Activated CD4-positive, alpha-beta T cell treated with anti-CD3 and anti-CD28 coated beads, Interleukin-2, amount 10 ng/mL, durations not matched to agents 7 days and 5 days (primary cell): ENCODE data around the gene KRT80. TPM values are rescaled to one million over a fixed set of nuclear protein-coding genes. Genes with fewer than 3 reads are reported as not detected.

Experiments
- CTCF ChIA-PET: fragments of 350-600 bp; sonication (Branson Sonifier 250); formaldehyde crosslinking; loops from one replicate; lab custom pipeline; 2021; ENCODE audit warnings: antibody characterized with exemption; lab: Charles Lee
- POLR2A ChIA-PET: fragments of 350-600 bp; sonication (Branson Sonifier 250); formaldehyde crosslinking; loops from one replicate; lab custom pipeline; 2021; ENCODE audit warnings: antibody characterized with exemption; lab: Charles Lee
- DNase-seq: peaks from one replicate; pipeline ENCODE4 v3.0.0-alpha.2; 2020
- H3K27ac Mint-ChIP-seq: one replicate; pipeline ENCODE4 v1.8.0; 2021; ENCODE audit warnings: mild to moderate bottlenecking, moderate library complexity, mixed read lengths
- H3K27me3 Mint-ChIP-seq: one replicate; pipeline ENCODE4 v1.8.0; 2021; ENCODE audit warnings: mixed read lengths
- H3K36me3 Mint-ChIP-seq: one replicate; pipeline ENCODE4 v1.8.0; 2021; ENCODE audit warnings: low read depth, mixed read lengths
- H3K4me1 Mint-ChIP-seq: one replicate; pipeline ENCODE4 v1.8.0; 2021; ENCODE audit warnings: mixed read lengths
- H3K4me3 Mint-ChIP-seq: one replicate; pipeline ENCODE4 v1.8.0; 2021; ENCODE audit warnings: mild to moderate bottlenecking, moderate library complexity, mixed read lengths
- H3K9me3 Mint-ChIP-seq: one replicate; pipeline ENCODE4 v1.8.0; 2021; ENCODE audit warnings: mixed read lengths
- total RNA-seq, 2 experiments: library from RNA; stranded (reverse); gene quantifications; one replicate each; pipeline ENCODE4 v1.2.3, GENCODE V29; 2021

Gene KRT80
- total RNA-seq, 2 experiments from 2014 or later, result not detected

DNA sequence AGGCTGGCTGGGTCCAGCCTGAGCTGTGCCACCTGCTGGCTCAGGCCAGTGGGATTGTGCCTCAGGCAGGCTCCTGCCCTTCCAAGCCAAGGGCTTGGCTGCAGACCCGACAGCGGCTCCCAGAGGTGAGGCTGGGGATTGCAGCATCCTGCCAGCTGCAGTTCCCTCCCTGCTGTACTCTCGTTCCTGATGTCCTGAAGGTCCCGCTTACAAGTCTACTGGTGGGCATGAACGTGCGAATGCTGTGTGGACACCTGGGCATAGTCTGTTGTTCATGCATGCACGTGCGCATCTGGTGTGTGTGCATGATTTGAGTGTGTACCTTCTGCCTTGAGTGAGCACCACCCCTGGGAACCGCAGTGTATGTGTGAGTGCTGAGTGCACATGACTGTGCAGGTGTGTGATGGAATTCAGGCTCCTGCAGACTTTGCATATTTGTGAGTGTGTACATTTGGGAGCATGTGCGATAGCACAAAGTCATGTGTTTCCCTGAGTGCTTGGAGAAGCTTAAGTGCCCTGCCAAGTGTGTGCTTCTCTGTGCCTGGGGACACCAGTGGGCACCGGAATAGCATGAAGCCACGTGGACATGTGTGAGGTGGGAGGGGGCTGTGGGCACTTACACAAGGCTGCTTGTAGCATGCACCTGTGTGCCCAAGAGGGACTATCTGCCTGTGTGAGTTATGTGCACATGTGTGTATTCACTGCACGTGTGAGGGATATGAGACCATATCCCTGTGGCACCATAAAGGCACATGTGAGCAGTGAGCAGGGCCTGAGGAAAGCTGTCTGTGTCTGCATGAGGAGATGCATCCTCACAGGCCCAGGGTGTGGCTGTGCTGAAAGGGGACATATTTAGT, 22.0 kb upstream of the KRT80 start:
- peak; percentile 67 for DNase-seq
- Mint-ChIP-seq H3K27me3 (peaks cover 14% of the 10 kb centered on the region), H3K36me3 (no peaks in the 10 kb centered on the region), H3K4me3 (no peak overlapping the region), H3K4me1 (no peaks in the 10 kb centered on the region), H3K27ac (peak overlapping the region; percentile 22), H3K9me3 (no peaks in the 10 kb centered on the region)
- ChIA-PET POLR2A (no interaction called here), CTCF (interaction anchor here (0.7 to 2.3 kb wide), 11 partner anchors 8 to 265 kb away, joined by 3 to 8 read pairs (median 4); partner anchors contain the start of gene KRT7)

DNA sequence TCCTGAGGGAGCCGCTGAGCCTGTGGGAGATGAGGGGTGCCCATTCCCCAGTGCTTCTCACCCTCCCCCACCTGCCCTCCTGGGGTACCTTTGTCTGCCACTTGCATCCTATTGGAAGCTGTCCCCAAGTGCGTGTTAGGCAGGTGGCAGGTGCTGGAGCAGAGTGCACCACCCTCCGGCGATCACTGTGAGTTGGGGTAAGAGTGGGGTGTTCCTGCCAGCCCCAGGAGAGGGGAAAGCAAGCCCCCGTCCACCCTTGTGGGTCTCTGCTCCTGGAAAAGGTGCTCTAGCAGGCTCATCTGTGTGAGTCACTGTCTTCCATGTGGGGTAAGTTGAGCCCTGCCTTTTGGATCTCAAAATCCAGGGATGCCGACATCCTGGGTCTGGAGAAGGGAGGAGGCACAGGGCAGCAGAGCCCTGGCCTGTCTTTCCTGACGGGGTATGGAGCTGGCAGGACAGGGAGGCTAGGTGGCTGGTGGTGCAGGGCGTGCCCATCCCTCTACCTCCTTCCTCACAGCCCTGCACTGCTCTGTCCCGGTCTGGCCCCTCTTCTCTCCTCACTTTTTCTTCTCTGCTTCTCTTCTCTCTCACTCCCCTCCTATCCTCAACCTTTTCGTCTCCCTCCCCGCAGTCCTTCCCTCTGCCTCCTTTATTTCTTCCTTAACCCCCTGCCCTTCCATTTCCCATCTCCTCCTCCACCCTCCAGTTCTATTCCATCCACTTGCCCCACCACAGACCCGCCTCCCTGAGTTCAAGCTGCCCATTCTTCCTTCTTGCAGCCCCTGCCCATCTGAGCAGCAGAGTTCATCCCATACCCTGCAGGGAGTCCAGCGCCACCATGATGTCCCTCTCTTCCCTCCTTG, 21.1 kb upstream of the KRT80 start:
- no peak for DNase-seq
- POLR2A ChIA-PET, result no interaction called here
- CTCF ChIA-PET, result interaction anchor here (0.7 to 2.3 kb wide), 10 partner anchors 9 to 159 kb away, joined by 3 to 8 read pairs (median 4); partner anchors contain the start of gene KRT7
- Mint-ChIP-seq H3K36me3 (no peaks in the 10 kb centered on the region), H3K9me3 (no peaks in the 10 kb centered on the region), H3K27me3 (peaks cover 16% of the 10 kb centered on the region), H3K4me1 (no peaks in the 10 kb centered on the region), H3K27ac (peak overlapping the region; percentile 22), H3K4me3 (no peak overlapping the region)

DNA sequence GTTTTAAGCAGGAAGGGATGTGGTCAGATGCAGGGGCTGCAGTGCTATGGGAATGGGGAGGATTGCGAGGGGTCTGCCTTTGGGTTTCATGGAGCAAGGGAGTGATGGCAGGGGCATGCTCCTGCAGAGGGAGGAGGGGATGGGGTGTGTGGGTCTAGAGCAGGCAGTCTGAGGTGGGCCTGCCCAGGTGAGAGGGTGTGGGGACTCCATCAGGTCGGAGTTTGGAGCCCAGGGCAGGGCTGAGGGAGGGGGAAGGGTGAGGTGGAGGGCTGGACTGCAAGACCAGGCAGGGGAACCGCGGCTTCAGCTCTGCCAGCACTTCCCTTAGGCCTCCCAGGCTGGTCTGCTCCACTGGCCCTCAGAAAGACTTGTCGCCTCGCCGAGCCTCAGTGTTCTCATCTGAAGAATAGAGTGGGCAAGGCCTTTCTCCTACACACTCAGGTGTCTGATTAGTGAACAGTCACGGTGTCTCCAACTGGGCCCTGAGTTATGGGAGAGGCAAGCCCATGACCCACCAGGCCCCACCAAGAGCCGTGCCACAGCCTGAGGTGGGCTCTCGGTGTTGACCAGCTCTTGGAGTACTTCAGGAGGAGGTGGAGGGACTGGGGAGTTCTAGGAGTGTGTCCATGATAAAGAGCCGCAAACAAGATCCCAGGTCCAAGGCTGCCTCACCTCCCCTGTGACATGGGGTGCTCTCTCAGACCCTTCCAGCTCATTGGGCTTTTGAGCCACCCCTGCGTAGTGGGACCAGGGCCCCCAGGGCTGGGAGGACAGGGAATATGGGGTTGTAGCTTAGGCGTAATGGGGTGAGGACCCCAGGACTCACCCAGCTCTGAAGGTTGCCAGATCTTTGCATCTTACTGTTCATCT, 20.1 kb upstream of the KRT80 start:
- no peaks in the 10 kb centered on the region for H3K9me3 Mint-ChIP-seq
- no peaks in the 10 kb centered on the region for H3K36me3 Mint-ChIP-seq
- no peak for DNase-seq
- ChIA-PET CTCF (interaction anchor here (2.0 to 2.3 kb wide), 3 partner anchors 10 to 26 kb away, joined by 5 to 8 read pairs (median 6); partner anchors contain the start of gene KRT7), POLR2A (no interaction called here)
- H3K4me3 Mint-ChIP-seq, result no peak overlapping the region
- H3K4me1 Mint-ChIP-seq, result no peaks in the 10 kb centered on the region
- no peak overlapping the region for H3K27ac Mint-ChIP-seq
- H3K27me3 Mint-ChIP-seq, result peaks cover 15% of the 10 kb centered on the region

DNA sequence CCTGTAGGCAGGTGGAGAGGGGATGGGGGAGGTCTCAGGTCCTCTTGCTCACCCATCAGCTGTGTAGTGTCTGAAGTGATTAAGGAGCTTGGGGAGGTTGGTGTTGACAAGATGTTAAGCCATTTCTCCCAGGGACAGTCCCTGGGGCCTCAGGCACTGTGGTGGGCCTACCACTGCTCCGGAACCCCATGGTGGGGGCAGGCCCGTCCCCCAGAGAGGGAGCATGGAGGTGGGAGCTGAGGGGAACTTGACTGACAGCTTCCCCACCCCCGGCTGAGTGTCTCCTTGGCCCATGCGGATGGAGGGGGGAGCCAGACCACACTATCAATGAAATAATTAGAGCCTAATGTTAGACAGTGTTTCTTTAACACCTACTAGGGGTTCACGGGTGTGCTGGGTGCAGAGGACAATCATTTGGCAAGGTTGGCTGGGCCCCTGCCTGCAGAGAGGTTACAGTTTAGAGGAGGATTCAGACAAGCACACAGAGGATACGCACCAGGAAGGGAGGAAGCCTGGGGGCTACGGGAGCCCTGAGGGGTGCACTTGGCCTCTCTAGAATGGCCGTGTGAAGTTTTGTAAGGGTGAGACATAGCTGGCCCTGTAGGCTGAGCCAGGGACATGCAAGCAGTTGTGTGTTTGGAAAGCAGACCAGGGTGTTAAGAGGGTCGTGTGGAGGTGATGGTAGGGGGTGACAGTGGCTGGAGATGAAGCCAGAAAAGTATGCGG, 19.3 kb upstream of the KRT80 start:
- H3K27ac Mint-ChIP-seq, result no peak overlapping the region
- no peaks in the 10 kb centered on the region for H3K4me1 Mint-ChIP-seq
- H3K9me3 Mint-ChIP-seq, result no peaks in the 10 kb centered on the region
- no peak for DNase-seq
- POLR2A ChIA-PET, result no interaction called here
- CTCF ChIA-PET, result interaction anchor here (0.8 kb wide), 1 partner anchor 12 kb away, joined by 3 read pairs; no protein-coding TSS in a partner anchor
- peaks cover 15% of the 10 kb centered on the region for H3K27me3 Mint-ChIP-seq
- H3K36me3 Mint-ChIP-seq, result no peaks in the 10 kb centered on the region
- no peak overlapping the region for H3K4me3 Mint-ChIP-seq

DNA sequence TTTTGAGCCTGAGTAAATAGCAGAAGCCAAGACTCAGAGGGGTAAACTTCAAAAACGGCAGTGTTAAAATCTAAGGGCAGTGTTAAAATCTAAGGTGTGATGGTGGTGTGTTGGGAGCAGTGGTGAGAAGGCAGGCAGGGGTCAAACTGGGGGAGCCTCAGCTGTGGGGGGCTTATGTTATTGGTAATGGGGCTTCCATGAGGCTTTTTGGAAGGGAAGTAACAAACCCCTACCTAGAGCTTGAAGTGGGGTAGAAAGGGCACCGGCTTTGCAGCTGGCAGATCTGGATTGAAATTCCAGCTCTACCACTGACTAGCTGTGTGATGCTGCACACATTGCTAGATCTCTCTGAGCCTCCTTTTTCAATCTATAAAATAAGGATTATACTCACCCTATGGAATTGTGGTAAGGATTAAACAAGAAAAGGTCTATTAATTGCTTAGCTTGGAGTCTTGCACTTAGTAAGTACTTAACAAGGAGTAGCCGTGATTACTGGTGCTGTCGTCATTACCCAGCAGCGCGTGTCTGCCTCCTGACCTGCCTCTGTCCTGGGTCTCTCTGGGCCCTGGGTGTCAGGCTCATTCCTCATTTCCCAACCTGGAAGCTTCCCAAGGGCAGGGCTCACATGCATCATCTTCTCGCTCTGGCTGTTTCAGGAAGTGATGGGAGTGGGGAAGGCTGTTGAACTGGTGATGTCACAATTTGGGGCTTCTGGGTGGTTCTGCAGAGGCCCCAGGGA, 18.5 kb upstream of the KRT80 start:
- Mint-ChIP-seq H3K9me3 (no peaks in the 10 kb centered on the region), H3K4me1 (no peaks in the 10 kb centered on the region), H3K4me3 (no peak overlapping the region), H3K27me3 (peaks cover 15% of the 10 kb centered on the region), H3K36me3 (no peaks in the 10 kb centered on the region), H3K27ac (no peak overlapping the region)
- DNase-seq, result no peak
- ChIA-PET POLR2A (no interaction called here), CTCF (interaction anchor here (0.6 to 0.8 kb wide), 2 partner anchors 13 to 1588 kb away, joined by 3 read pairs; no protein-coding TSS in a partner anchor)

DNA sequence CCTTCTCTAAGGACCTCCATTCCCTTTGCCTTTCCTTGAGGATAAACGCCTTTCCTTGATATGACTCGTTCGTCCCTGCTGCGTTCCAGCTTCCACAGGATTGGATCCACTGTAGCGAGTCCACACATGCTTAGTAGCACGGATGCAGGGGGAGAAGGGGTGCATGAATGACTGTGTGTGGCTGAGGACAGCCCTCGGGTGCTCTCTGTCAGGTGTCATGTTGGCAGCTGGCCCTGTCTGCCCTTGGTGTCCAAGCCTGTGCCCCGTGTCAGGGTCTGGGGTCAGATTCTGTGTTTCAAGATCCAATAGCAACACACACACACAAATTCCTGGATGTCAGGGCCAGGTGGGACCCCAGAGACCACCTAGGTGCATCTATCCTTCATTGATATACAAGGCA, 17.5 kb upstream of the KRT80 start:
- POLR2A ChIA-PET, result no interaction called here
- H3K9me3 Mint-ChIP-seq, result no peaks in the 10 kb centered on the region
- no peaks in the 10 kb centered on the region for H3K4me1 Mint-ChIP-seq
- CTCF ChIA-PET, result interaction anchor here (0.6 kb wide), 1 partner anchor 1587 kb away, joined by 3 read pairs; no protein-coding TSS in a partner anchor
- peaks cover 15% of the 10 kb centered on the region for H3K27me3 Mint-ChIP-seq
- no peak for DNase-seq
- H3K36me3 Mint-ChIP-seq, result no peaks in the 10 kb centered on the region
- H3K27ac Mint-ChIP-seq, result no peak overlapping the region
- H3K4me3 Mint-ChIP-seq, result no peak overlapping the region

GRCh38 chr12:52208424-52209165, 16.8 kb upstream of the KRT80 start:
- H3K27me3 Mint-ChIP-seq, result peaks cover 13% of the 10 kb centered on the region
- no peaks in the 10 kb centered on the region for H3K9me3 Mint-ChIP-seq
- POLR2A ChIA-PET, result no interaction called here
- H3K4me3 Mint-ChIP-seq, result no peak overlapping the region
- no peaks in the 10 kb centered on the region for H3K4me1 Mint-ChIP-seq
- CTCF ChIA-PET, result no interaction called here
- DNase-seq, result no peak
- no peak overlapping the region for H3K27ac Mint-ChIP-seq
- H3K36me3 Mint-ChIP-seq, result no peaks in the 10 kb centered on the region

DNA sequence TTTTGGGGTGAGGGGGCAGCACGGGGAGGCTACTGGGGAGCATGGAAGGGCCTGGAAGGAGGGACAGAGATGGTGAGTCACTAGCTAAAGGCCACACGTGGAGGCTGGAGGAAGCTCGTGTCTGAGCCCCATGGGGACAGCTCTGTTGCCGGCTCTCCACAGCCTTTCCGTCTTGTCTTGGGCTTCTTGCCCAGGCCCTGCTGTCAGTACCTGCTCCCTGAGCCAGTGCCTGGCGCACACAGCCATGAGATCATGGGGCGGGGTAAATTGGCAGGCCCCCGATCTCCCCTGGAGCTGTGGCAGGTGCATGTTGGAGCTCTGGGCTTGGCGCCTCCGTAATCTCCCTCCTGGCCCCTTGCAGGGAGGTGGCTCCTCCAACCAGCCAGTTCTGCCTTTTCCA, 16.1 kb upstream of the KRT80 start:
- Mint-ChIP-seq H3K36me3 (no peaks in the 10 kb centered on the region), H3K4me3 (no peak overlapping the region), H3K27me3 (peaks cover 17% of the 10 kb centered on the region), H3K4me1 (no peaks in the 10 kb centered on the region), H3K27ac (no peak overlapping the region), H3K9me3 (no peaks in the 10 kb centered on the region)
- CTCF ChIA-PET, result interaction anchor here (1.3 kb wide), 1 partner anchor 51 kb away, joined by 3 read pairs; no protein-coding TSS in a partner anchor
- no peak for DNase-seq
- POLR2A ChIA-PET, result no interaction called here

DNA sequence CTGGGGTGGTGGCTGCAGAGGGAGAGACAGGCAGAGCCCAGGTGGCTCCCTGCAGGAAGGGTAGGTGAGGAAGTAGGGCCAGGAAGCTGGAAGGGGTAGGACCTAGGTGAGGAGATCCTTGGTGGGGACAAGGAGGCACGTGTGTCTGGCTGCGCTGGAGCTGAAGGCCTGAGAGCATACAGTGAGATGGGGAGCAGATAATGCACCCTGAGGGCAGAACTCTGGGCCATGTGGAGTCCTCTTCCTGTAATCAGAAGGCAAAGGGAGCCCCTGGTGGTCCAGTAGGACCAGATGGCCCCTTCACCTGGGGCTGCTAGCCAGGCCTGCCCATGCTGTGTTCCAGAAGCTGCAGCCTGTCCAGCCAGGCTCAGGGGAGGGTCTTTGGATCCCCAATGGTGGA, 15.3 kb upstream of the KRT80 start:
- DNase-seq, result no peak
- POLR2A ChIA-PET, result no interaction called here
- Mint-ChIP-seq H3K27ac (no peak overlapping the region), H3K36me3 (no peaks in the 10 kb centered on the region), H3K4me3 (no peak overlapping the region), H3K9me3 (no peaks in the 10 kb centered on the region), H3K27me3 (peaks cover 20% of the 10 kb centered on the region), H3K4me1 (no peaks in the 10 kb centered on the region)
- CTCF ChIA-PET, result interaction anchor here (1.3 kb wide), 1 partner anchor 50 kb away, joined by 3 read pairs; no protein-coding TSS in a partner anchor

DNA sequence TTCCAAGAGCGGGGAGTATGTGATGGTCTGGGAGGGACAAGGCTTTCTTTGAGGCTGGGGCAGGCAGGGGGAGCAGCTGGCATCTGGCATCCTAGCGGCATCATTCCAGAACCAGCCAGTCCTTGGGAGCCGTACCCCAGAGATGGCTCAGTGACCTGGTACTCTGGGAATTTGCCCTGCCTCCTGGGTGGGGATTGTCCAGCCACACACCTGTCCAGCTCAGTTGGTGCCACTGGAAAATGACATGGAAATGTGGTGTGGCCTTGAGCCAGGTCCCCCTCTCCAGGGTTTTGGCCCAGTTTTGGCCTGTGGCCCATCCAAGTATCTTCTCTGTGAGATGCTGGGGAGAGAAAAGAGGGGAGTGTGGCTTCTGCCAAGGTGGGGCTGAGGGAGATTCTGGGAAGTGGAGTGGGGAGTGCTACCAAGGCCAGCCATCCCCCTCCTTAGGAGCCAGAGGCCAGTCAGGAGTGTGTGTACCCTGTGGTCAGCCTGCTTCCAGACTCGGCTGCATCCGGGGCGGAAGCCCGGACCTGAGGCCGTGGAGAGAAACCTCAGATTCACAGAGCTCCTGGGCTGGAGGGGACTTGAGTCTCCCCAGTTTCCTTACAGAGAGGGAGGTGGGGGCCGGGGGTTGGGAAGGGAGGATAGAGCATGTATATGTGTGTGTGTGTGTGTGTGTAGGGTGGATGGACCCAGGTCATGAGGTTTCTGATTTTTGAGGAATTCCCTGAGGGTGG, 14.7 kb upstream of the KRT80 start:
- Mint-ChIP-seq H3K27me3 (peaks cover 20% of the 10 kb centered on the region), H3K27ac (no peak overlapping the region), H3K4me3 (no peak overlapping the region), H3K4me1 (no peaks in the 10 kb centered on the region), H3K36me3 (no peaks in the 10 kb centered on the region), H3K9me3 (no peaks in the 10 kb centered on the region)
- POLR2A ChIA-PET, result no interaction called here
- no peak for DNase-seq
- CTCF ChIA-PET, result interaction anchor here (1.3 kb wide), 1 partner anchor 50 kb away, joined by 3 read pairs; no protein-coding TSS in a partner anchor
